GM12878 (cell line): Measurements from ENCODE around the gene ZNF792. TPM values are rescaled to one million over a fixed set of nuclear protein-coding genes. Genes with fewer than 3 reads are reported as not detected.
A peak's percentile ranks its signal among the peaks of the same experiment; 100 is the strongest.

ENCODE experiments used
- ATAC-seq: fragments of 200-7000 bp; cut with Tn5 transposase; 3 replicates; pipeline ENCODE4 v1.9.1; 2020; ENCODE audit warnings: mild to moderate bottlenecking, moderate library complexity
- BruUV-seq: library from RNA; stranded (reverse); fragments of 400-500 nt; replicated peaks from 2 replicates; lab custom pipeline; 2021; lab: Mats Ljungman, UMichigan
- CTCF ChIA-PET: fragments of 300-600 bp; sonication (Branson Sonifier 250); formaldehyde crosslinking; extraction: SDS; loops from one replicate; lab custom pipeline; 2021; ENCODE audit warnings: inconsistent platforms; lab: Yijun Ruan, JAX
- POLR2A ChIA-PET: fragments of 350-600 bp; formaldehyde crosslinking; extraction: SDS; loops from one replicate; lab custom pipeline; 2021; ENCODE audit warnings: inconsistent platforms; lab: Charles Lee
- RAD21 ChIA-PET: fragments of 300-600 bp; sonication (Branson Sonifier 250); formaldehyde crosslinking; loops from one replicate; lab custom pipeline; 2023; ENCODE audit warnings: antibody characterized with exemption; ENCODE audit not compliant: unreplicated experiment; lab: Charles Lee
- SMC1A ChIA-PET: fragments of 300-600 bp; sonication (Branson Sonifier 250); formaldehyde crosslinking; loops from one replicate; lab custom pipeline; 2023; ENCODE audit not compliant: unreplicated experiment, uncharacterized antibody; lab: Charles Lee
- DNase-seq: peaks from one replicate; pipeline ENCODE4 v3.0.0-alpha.2; 2011; ENCODE audit warnings: low read depth, low spot score
- FAIRE-seq: peaks from 3 replicates; lab custom pipeline; 2011; peaks lifted over from hg19 to GRCh38; lab: Jason Lieb, UNC
- H2AFZ ChIP-seq: 2 replicates; pipeline ENCODE4 v1.6.0; 2011; ENCODE audit warnings: low read depth, low read length, control low read depth; ENCODE audit not compliant: control insufficient read depth
- H3K27ac ChIP-seq: 2 replicates; pipeline ENCODE4 v1.5.1; 2011; ENCODE audit warnings: control low read depth; ENCODE audit not compliant: control insufficient read depth, insufficient read depth
- H3K27me3 ChIP-seq, 2 experiments: replicated peaks in 1 of 2; 2 replicates each; pipeline versions ENCODE4 v1.6.0 to v1.6.1; 2011; ENCODE audit warnings: low read length in 1 of 2; ENCODE audit not compliant: control insufficient read depth in 2 of 2, insufficient read depth in 2 of 2
- H3K36me3 ChIP-seq, 2 experiments: 2 replicates each; pipeline ENCODE4 v1.5.1; 2011; ENCODE audit warnings: low read length in 1 of 2; ENCODE audit not compliant: control insufficient read depth in 2 of 2, insufficient read depth in 2 of 2
- H3K4me1 ChIP-seq: 2 replicates; pipeline ENCODE4 v1.6.1; 2011; ENCODE audit warnings: mild to moderate bottlenecking, low read length, moderate library complexity, mixed read lengths; ENCODE audit not compliant: control insufficient read depth, insufficient read depth
- H3K4me2 ChIP-seq: 2 replicates; pipeline ENCODE4 v1.6.0; 2011; ENCODE audit warnings: control low read depth; ENCODE audit not compliant: control insufficient read depth, insufficient read depth
- H3K4me3 ChIP-seq: fragments of 200-600 bp; sonication (generic); 2 replicates; pipeline ENCODE4 v1.5.1; 2016
- H3K79me2 ChIP-seq: 2 replicates; pipeline ENCODE4 v1.6.0; 2011; ENCODE audit warnings: low read length; ENCODE audit not compliant: control insufficient read depth, insufficient read depth
- H3K9ac ChIP-seq: 2 replicates; pipeline ENCODE4 v1.8.0; 2011; ENCODE audit warnings: low read length, control low read depth, mixed read lengths; ENCODE audit not compliant: control insufficient read depth, insufficient read depth
- H3K9me3 ChIP-seq: replicated peaks from 3 replicates; pipeline ENCODE4 v1.5.1; 2011; ENCODE audit warnings: mild to moderate bottlenecking, low read length; ENCODE audit not compliant: control insufficient read depth, insufficient read depth
- H4K20me1 ChIP-seq: 2 replicates; pipeline ENCODE4 v1.6.0; 2011; ENCODE audit not compliant: control insufficient read depth, insufficient read depth
- ATF2 ChIP-seq: IDR thresholded peaks from 2 replicates; pipeline ENCODE4 v1.6.1; 2012; ENCODE audit warnings: low read length, inconsistent platforms
- BCL3 ChIP-seq: IDR thresholded peaks from 2 replicates; pipeline ENCODE4 v1.6.1; 2011; ENCODE audit warnings: borderline replicate concordance, low read depth, mild to moderate bottlenecking, moderate library complexity, low read length; ENCODE audit not compliant: insufficient read depth, poor library complexity, severe bottlenecking
- BMI1 ChIP-seq: fragments of 450-650 bp; IDR thresholded peaks from 2 replicates; pipeline ENCODE4 v1.6.1; 2016; ENCODE audit warnings: mild to moderate bottlenecking, moderate library complexity, borderline replicate concordance
- NFXL1 ChIP-seq: fragments of 450-650 bp; IDR thresholded peaks from 2 replicates; pipeline ENCODE4 v1.6.1; 2017; ENCODE audit warnings: antibody characterized with exemption, mild to moderate bottlenecking, borderline replicate concordance
- NRF1 ChIP-seq: conservative IDR thresholded peaks from 2 replicates; pipeline ENCODE4 v1.6.1; 2011; ENCODE audit warnings: mild to moderate bottlenecking, low read depth, low read length, improper control_type of control experiment
- POLR2A ChIP-seq: IDR thresholded peaks from 2 replicates; pipeline ENCODE4 v1.6.1; 2011; ENCODE audit warnings: low read depth, mild to moderate bottlenecking, low read length
- RAD21 ChIP-seq: IDR thresholded peaks from 2 replicates; pipeline ENCODE4 v1.6.1; 2011; ENCODE audit warnings: mild to moderate bottlenecking, low read depth, low read length, moderate library complexity; ENCODE audit not compliant: insufficient read depth
- ZNF24 ChIP-seq: fragments of 450-650 bp; IDR thresholded peaks from 2 replicates; pipeline ENCODE4 v1.6.1; 2017; ENCODE audit warnings: antibody characterized with exemption, mild to moderate bottlenecking
- WGBS: methylation state at CpG from one replicate; pipeline ENCODE4 v1.1.6; 2016; ENCODE audit warnings: low lambda C conversion rate; ENCODE audit not compliant: insufficient replicate concordance, insufficient coverage; ENCODE audit errors: missing lambda C conversion rate; 5-methylcytosine and 5-hydroxymethylcytosine counted together
- in situ Hi-C: fragments of 300-500 bp; cut with MboI; formaldehyde crosslinking; loops from 9 replicates; pipeline ENCODE4 v1.14.3; 2018; ENCODE audit warnings: mixed read lengths
- intact Hi-C: fragments of 100-400 bp; cut with micrococcal nuclease; formaldehyde crosslinking; loops from one replicate; pipeline ENCODE4 v1.14.2; 2022; ENCODE audit not compliant: unreplicated experiment
- polyA plus RNA-seq, 11 experiments: library from polyadenylated mRNA; depleted of rRNA in 4 of 11; unstranded in 6 of 11; stranded (reverse) in 5 of 11; fragments of >200 nt; fragmentation: Nextera tagmentation in 4 of 11; fragmentation: Illumina TruSeq in 1 of 11; extraction: Ambion mirVana in 4 of 11; extraction: Trizol in 1 of 11; gene quantifications; 1 replicate in 1 of 11; 2 replicates in 10 of 11; pipeline versions ENCODE4 v1.2.1 to v1.2.3, GENCODE V29; 2011 to 2016; ENCODE audit warnings: inconsistent platforms in 2 of 11, missing spikeins in 2 of 11, low read depth in 1 of 11
- total RNA-seq, 4 experiments: library from RNA; depleted of rRNA in 3 of 4; stranded (reverse); fragments of >200 nt in 3 of 4; fragmentation: Illumina TruSeq in 1 of 4; extraction: Trizol in 1 of 4; gene quantifications; 2 replicates each; pipeline versions ENCODE4 v1.2.1 to v1.2.3, GENCODE V29; 2013 to 2021
- TF ChIP-seq, protein P1 (sequence below), 3 experiments: IDR thresholded peaks in 2 of 3; conservative IDR thresholded peaks in 1 of 3; 2 replicates each; pipeline ENCODE4 v1.5.1; 2011; ENCODE audit warnings: low read depth in 3 of 3, low read length in 3 of 3, mild to moderate bottlenecking in 3 of 3, control low read depth in 2 of 3, moderate library complexity in 2 of 3, inconsistent platforms in 1 of 3, mixed read lengths in 1 of 3; ENCODE audit not compliant: control insufficient read depth in 2 of 3, insufficient read depth in 1 of 3; ENCODE audit errors: extremely low read depth in 1 of 3
- TF ChIP-seq, protein P2 (sequence below): fragments of 450-650 bp; IDR thresholded peaks from 2 replicates; pipeline ENCODE4 v1.6.1; 2017; ENCODE audit warnings: borderline replicate concordance
- TF ChIP-seq, protein P3 (sequence below): IDR thresholded peaks from 2 replicates; pipeline ENCODE4 v1.6.1; 2012; ENCODE audit warnings: low read depth, low read length, improper control_type of control experiment

ZNF792 gene
- total and polyA plus RNA-seq, 10 of the 15 experiments (the other 5 are each of a cell fraction or from before 2014, with no cell fraction given) = 0.53 to 4.8 (median 1.3) TPM

- TF ChIP-seq, protein P1, sequence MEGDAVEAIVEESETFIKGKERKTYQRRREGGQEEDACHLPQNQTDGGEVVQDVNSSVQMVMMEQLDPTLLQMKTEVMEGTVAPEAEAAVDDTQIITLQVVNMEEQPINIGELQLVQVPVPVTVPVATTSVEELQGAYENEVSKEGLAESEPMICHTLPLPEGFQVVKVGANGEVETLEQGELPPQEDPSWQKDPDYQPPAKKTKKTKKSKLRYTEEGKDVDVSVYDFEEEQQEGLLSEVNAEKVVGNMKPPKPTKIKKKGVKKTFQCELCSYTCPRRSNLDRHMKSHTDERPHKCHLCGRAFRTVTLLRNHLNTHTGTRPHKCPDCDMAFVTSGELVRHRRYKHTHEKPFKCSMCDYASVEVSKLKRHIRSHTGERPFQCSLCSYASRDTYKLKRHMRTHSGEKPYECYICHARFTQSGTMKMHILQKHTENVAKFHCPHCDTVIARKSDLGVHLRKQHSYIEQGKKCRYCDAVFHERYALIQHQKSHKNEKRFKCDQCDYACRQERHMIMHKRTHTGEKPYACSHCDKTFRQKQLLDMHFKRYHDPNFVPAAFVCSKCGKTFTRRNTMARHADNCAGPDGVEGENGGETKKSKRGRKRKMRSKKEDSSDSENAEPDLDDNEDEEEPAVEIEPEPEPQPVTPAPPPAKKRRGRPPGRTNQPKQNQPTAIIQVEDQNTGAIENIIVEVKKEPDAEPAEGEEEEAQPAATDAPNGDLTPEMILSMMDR (IDR thresholded peaks at IDR 0.05 in 2 of 3, conservative IDR thresholded peaks at IDR 0.05 in 1 of 3; ENCODE audit: control insufficient read depth in 2 of 3, extremely low read depth in 1 of 3, insufficient read depth in 1 of 3, low read depth in 3 of 3, low read length in 3 of 3) = no peak
- no peak for TF ChIP-seq RAD21
- TF ChIP-seq ATF2 = no peak
- TF ChIP-seq, all 136 proteins: peak for 0
Observed at GRCh38 chr19:34964598-34964997, 569 bp upstream of the ZNF792 start (continued).

- peaks cover 28% of the 10 kb centered on the region for H3K9me3 ChIP-seq
- peak overlapping the region; percentile 64 for H3K9ac ChIP-seq
- RAD21 ChIA-PET = interaction anchor here (0.9 kb wide), 1 partner anchor 38 kb away, joined by 3 read pairs; no protein-coding TSS in a partner anchor
- BruUV-seq = no TSS peak
- H3K27ac ChIP-seq = no peak overlapping the region; the same call in 1 of the 2 replicates
- no peaks in the 10 kb centered on the region for H4K20me1 ChIP-seq
- intact Hi-C loops = no loop called here
- peak overlapping the region; percentile 95 for H2AFZ ChIP-seq
- DNase-seq (no peak), ATAC-seq (peak; percentile 14), FAIRE-seq (no peak)
- in situ Hi-C loops = loop anchor here (25.0 kb wide), 1 partner anchor 1399 kb away; no protein-coding TSS in a partner anchor
- peaks cover 7% of the 10 kb centered on the region for H3K79me2 ChIP-seq
- POLR2A ChIA-PET = interaction anchor here (0.5 kb wide), 1 partner anchor 122 kb away, joined by 4 read pairs; no protein-coding TSS in a partner anchor
- H3K4me1 ChIP-seq = peaks cover 4% of the 10 kb centered on the region
- CTCF ChIA-PET = interaction anchor here (0.6 to 1.0 kb wide), 2 partner anchors 76 to 174 kb away, joined by 3 read pairs; no protein-coding TSS in a partner anchor
- peak overlapping the region; percentile 80 for H3K4me3 ChIP-seq
- SMC1A ChIA-PET = interaction anchor here (0.6 to 2.2 kb wide), 3 partner anchors 10 to 525 kb away, joined by 3 to 7 read pairs (median 4); no protein-coding TSS in a partner anchor
- H3K27me3 ChIP-seq = no peaks in the 10 kb centered on the region
- H3K36me3 ChIP-seq = peaks cover 10 to 12% of the 10 kb centered on the region in 2 experiments; a peak in 3 of 4 replicates
- peak overlapping the region; percentile 81 for H3K4me2 ChIP-seq
- 38% methylated on average over 14 of the region's 14 CpGs for WGBS
- TF ChIP-seq, protein P2, sequence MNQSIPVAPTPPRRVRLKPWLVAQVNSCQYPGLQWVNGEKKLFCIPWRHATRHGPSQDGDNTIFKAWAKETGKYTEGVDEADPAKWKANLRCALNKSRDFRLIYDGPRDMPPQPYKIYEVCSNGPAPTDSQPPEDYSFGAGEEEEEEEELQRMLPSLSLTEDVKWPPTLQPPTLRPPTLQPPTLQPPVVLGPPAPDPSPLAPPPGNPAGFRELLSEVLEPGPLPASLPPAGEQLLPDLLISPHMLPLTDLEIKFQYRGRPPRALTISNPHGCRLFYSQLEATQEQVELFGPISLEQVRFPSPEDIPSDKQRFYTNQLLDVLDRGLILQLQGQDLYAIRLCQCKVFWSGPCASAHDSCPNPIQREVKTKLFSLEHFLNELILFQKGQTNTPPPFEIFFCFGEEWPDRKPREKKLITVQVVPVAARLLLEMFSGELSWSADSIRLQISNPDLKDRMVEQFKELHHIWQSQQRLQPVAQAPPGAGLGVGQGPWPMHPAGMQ = no peak
- TF ChIP-seq, protein P3, sequence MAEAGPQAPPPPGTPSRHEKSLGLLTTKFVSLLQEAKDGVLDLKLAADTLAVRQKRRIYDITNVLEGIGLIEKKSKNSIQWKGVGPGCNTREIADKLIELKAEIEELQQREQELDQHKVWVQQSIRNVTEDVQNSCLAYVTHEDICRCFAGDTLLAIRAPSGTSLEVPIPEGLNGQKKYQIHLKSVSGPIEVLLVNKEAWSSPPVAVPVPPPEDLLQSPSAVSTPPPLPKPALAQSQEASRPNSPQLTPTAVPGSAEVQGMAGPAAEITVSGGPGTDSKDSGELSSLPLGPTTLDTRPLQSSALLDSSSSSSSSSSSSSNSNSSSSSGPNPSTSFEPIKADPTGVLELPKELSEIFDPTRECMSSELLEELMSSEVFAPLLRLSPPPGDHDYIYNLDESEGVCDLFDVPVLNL = no peak
- TF ChIP-seq BCL3 (no peak), POLR2A (no peak), BMI1 (no peak), NRF1 (no peak), ZNF24 (no peak), NFXL1 (no peak)
Observed at GRCh38 chr19:34962687-34963572, 1.1 kb downstream of the ZNF792 start.
